HepG2 (cell line): ENCODE measurements around the gene PLXDC2. TPM values are rescaled to one million over a fixed set of nuclear protein-coding genes. Genes with fewer than 3 reads are reported as not detected.

Experiments
- ATAC-seq: fragments of 200-7000 bp; cut with Tn5 transposase; 3 replicates; pipeline ENCODE4 v1.9.1; 2020; ENCODE audit warnings: mild to moderate bottlenecking, moderate library complexity
- BruUV-seq: library from RNA; stranded (reverse); fragments of 400-500 nt; replicated peaks from 2 replicates; lab custom pipeline; 2021; lab: Mats Ljungman, UMichigan
- CTCF ChIA-PET: fragments of 300-600 bp; formaldehyde crosslinking; extraction: SDS; loops from one replicate; lab custom pipeline; 2021; ENCODE audit warnings: low total read pairs, inconsistent platforms, low intra/inter-chr PET ratio; lab: Yijun Ruan, JAX
- POLR2A ChIA-PET: fragments of 350-600 bp; sonication (Branson Sonifier 250); formaldehyde crosslinking; loops from one replicate; lab custom pipeline; 2020; ENCODE audit warnings: antibody characterized with exemption, inconsistent platforms; lab: Yijun Ruan, JAX
- DNase-seq: peaks from one replicate; pipeline ENCODE4 v3.0.0-alpha.2; 2015; ENCODE audit warnings: low spot score
- FAIRE-seq: peaks from 3 replicates; lab custom pipeline; 2011; peaks lifted over from hg19 to GRCh38; lab: Jason Lieb, UNC
- H2AFZ ChIP-seq: one replicate; pipeline ENCODE4 v1.6.1; 2011; ENCODE audit warnings: low read length, inconsistent platforms
- H3K27ac ChIP-seq: fragments of 300-600 bp; 3 replicates; pipeline ENCODE4 v1.8.0; 2011; ENCODE audit warnings: mixed run types, mild to moderate bottlenecking, mixed read lengths, low read length, inconsistent platforms; ENCODE audit not compliant: insufficient read depth; ENCODE audit errors: extremely low read length
- H3K27me3 ChIP-seq, 2 experiments: fragments of 200-600 bp in 1 of 2; 2 replicates in 1 of 2; 3 replicates in 1 of 2; pipeline versions ENCODE4 v1.6.0 to v1.8.0; 2011; ENCODE audit warnings: low read length in 2 of 2, mild to moderate bottlenecking in 2 of 2, moderate library complexity in 2 of 2, inconsistent platforms in 1 of 2; ENCODE audit not compliant: insufficient read depth in 2 of 2, control insufficient read depth in 1 of 2
- H3K36me3 ChIP-seq, 2 experiments: fragments of 200-600 bp in 1 of 2; replicated peaks in 1 of 2; 2 replicates in 1 of 2; 3 replicates in 1 of 2; pipeline versions ENCODE4 v1.5.1 to v1.8.0; 2011; ENCODE audit warnings: low read length in 2 of 2, inconsistent platforms in 1 of 2; ENCODE audit not compliant: insufficient read depth in 2 of 2, control insufficient read depth in 1 of 2
- H3K4me1 ChIP-seq: 2 replicates; pipeline ENCODE4 v1.5.1; 2012; ENCODE audit warnings: low read length, inconsistent platforms; ENCODE audit not compliant: insufficient read depth
- H3K4me2 ChIP-seq: 2 replicates; pipeline ENCODE4 v1.6.0; 2011; ENCODE audit warnings: low read depth, low read length, inconsistent platforms
- H3K4me3 ChIP-seq, 3 experiments: fragments of 200-600 bp in 1 of 3; sonication (generic), shearing (Covaris generic) in 1 of 3; replicated peaks in 1 of 3; 2 replicates each; pipeline ENCODE4 v1.5.1; 2011 to 2016; ENCODE audit warnings: low read length in 3 of 3, inconsistent platforms in 2 of 3, low read depth in 2 of 3, mild to moderate bottlenecking in 2 of 3, control low read depth in 1 of 3, mixed read lengths in 1 of 3; ENCODE audit not compliant: insufficient read depth in 1 of 3
- H3K79me2 ChIP-seq: one replicate; pipeline ENCODE4 v1.6.1; 2011; ENCODE audit warnings: low read length, inconsistent platforms; ENCODE audit not compliant: insufficient read depth
- H3K9ac ChIP-seq: 2 replicates; pipeline ENCODE4 v1.6.0; 2011; ENCODE audit warnings: mild to moderate bottlenecking, low read depth, low read length, inconsistent platforms; ENCODE audit not compliant: insufficient read depth
- H3K9me3 ChIP-seq: 2 replicates; pipeline ENCODE4 v1.5.1; 2012; ENCODE audit warnings: mild to moderate bottlenecking, low read length
- H4K20me1 ChIP-seq: 2 replicates; pipeline ENCODE4 v1.6.0; 2011; ENCODE audit warnings: inconsistent platforms, mild to moderate bottlenecking, low read length, moderate library complexity; ENCODE audit not compliant: insufficient read depth
- CEBPB ChIP-seq: IDR thresholded peaks from 2 replicates; pipeline ENCODE4 v1.6.1; 2011; ENCODE audit warnings: low read depth, low read length, improper control_type of control experiment, borderline replicate concordance
- FOXO1 ChIP-seq: sonication (generic); formaldehyde crosslinking; IDR thresholded peaks from 2 replicates; pipeline ENCODE4 v1.4.0; 2020; ENCODE audit warnings: missing genetic modification reagents
- KLF6 ChIP-seq: IDR thresholded peaks from 2 replicates; pipeline ENCODE4 v1.8.0; 2016; ENCODE audit warnings: missing biosample characterization, missing genetic modification reagents
- SRY ChIP-seq: sonication (generic); formaldehyde crosslinking; IDR thresholded peaks from 2 replicates; pipeline ENCODE4 v1.8.0; 2022; ENCODE audit warnings: mild to moderate bottlenecking, missing genetic modification reagents
- ZNF3 ChIP-seq: IDR thresholded peaks from 2 replicates; pipeline ENCODE4 v1.7.0; 2017; ENCODE audit warnings: inconsistent platforms
- ZNF619 ChIP-seq: sonication (generic); formaldehyde crosslinking; IDR thresholded peaks from 2 replicates; pipeline ENCODE4 v1.4.0; 2020; ENCODE audit warnings: mild to moderate bottlenecking, missing genetic modification reagents
- ZSCAN21 ChIP-seq: sonication (generic); formaldehyde crosslinking; IDR thresholded peaks from 2 replicates; pipeline ENCODE4 v1.8.0; 2022; ENCODE audit warnings: mild to moderate bottlenecking, missing genetic modification reagents, moderate library complexity, borderline replicate concordance
- WGBS: methylation state at CpG from one replicate; pipeline ENCODE4 v1.1.6; 2017; ENCODE audit warnings: low lambda C conversion rate; 5-methylcytosine and 5-hydroxymethylcytosine counted together
- in situ Hi-C: cut with HindIII; loops from 2 replicates; pipeline ENCODE4 v1.10.0; 2017; ENCODE audit warnings: low pct_unique_long_range_greater_than_20kb; ENCODE audit not compliant: extremely low pct_ligation_motif_present
- intact Hi-C: fragments of 100-400 bp; cut with micrococcal nuclease; formaldehyde crosslinking; loops from one replicate; pipeline ENCODE4 v1.10.0; 2022; ENCODE audit not compliant: unreplicated experiment
- polyA plus RNA-seq, 8 experiments: library from polyadenylated mRNA; depleted of rRNA in 3 of 8; stranded (reverse) in 7 of 8; unstranded in 1 of 8; fragments of >200 nt; fragmentation: Illumina TruSeq in 4 of 8; extraction: Trizol in 4 of 8; gene quantifications; 2 replicates each; pipeline versions ENCODE4 v1.2.1 to v1.2.3, GENCODE V29; 2011 to 2016; ENCODE audit warnings: low read depth in 4 of 8, missing spikeins in 1 of 8, mixed read lengths in 1 of 8; ENCODE audit not compliant: insufficient read depth in 1 of 8
- total RNA-seq, 5 experiments: library from RNA; depleted of rRNA; stranded (reverse); fragments of >200 nt; fragmentation: Illumina TruSeq; extraction: Trizol; gene quantifications; 2 replicates each; pipeline ENCODE4 v1.2.3, GENCODE V29; 2016; ENCODE audit warnings: low read depth in 1 of 5
- TF ChIP-seq, protein P1 (sequence below): sonication (generic); formaldehyde crosslinking; IDR thresholded peaks from 2 replicates; pipeline ENCODE4 v1.5.0; 2020; ENCODE audit warnings: mild to moderate bottlenecking, missing genetic modification reagents, borderline replicate concordance
- TF ChIP-seq, protein P2 (sequence below): sonication (generic); formaldehyde crosslinking; conservative IDR thresholded peaks from 2 replicates; pipeline ENCODE4 v1.4.0; 2020; ENCODE audit warnings: mild to moderate bottlenecking, missing genetic modification reagents, moderate library complexity

Gene PLXDC2
- total and polyA plus RNA-seq, 2 of the 13 experiments (the other 11 are each of a cell fraction or from before 2014, with no cell fraction given) = 2.1 to 2.4 TPM

DNA sequence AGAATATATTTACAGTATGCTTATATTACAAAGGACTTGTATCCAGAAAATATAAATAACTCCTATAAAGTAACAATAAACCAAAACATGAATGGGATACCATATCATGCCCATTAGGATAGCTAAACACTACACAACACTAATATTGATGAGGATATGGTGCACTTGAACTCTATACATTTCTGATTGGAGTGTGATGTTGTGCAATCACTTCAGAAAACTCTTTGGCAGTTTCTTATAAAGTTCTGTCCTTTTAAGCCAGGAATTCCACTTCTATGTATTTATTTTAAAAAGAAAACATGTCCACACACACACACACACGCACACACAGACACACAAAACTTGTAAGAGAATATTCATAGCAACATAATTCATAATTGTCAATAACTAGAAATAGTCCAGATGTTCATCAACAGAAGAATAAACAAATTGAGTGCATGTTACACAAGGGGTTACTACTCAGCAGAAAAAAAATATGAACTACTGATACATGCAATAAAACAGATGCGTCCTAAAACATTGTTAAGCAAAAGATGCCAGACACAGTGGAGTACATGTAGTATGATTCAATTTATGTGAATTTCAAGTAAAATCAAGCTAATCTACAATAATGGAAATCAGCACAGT, 416.0 kb downstream of the PLXDC2 start:
- in situ Hi-C loops (no loop called here), intact Hi-C loops (no loop called here)
- DNase-seq (no peak), ATAC-seq (no peak), FAIRE-seq (no peak)
- POLR2A ChIA-PET = no interaction called here
- Histone ChIP-seq H3K27me3 (no peaks in the 10 kb centered on the region), H4K20me1 (no peaks in the 10 kb centered on the region), H3K27ac (no peak overlapping the region), H3K9me3 (peaks cover 10% of the 10 kb centered on the region), H2AFZ (no peak overlapping the region), H3K79me2 (no peaks in the 10 kb centered on the region), H3K4me3 (no peak overlapping the region), H3K4me2 (no peak overlapping the region), H3K4me1 (peaks cover 7% of the 10 kb centered on the region), H3K36me3 (no peaks in the 10 kb centered on the region; a peak in 1 of 5 replicates), H3K9ac (no peak overlapping the region)
- BruUV-seq = no TSS peak
- CTCF ChIA-PET = no interaction called here
- 51% methylated on average over 2 of the region's 2 CpGs for WGBS
- peak; percentile 76; the same call in 1 of the 2 replicates for TF ChIP-seq CEBPB
- no peak for TF ChIP-seq ZNF3 (CRISPR knock-in tag)
- TF ChIP-seq ZSCAN21 = no peak

DNA sequence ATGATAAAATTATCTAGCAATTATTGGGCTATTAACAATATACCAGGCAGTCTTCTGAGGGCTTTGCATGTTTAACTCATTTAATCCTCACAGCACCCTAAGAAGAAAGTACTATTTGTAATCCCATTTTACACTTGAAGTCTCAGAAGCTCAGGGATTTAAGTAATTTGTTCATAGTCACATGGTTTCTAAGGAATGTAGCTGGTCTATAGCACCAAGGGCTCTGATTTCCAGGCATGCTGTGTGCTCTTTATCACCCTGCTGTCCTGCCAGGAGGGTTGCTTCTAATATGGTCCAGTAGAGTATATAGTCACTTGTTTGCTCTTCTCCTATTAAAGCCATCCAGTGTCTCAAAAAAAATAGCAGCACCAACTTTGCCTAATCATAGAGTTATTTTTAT, 417.2 kb downstream of the PLXDC2 start:
- no peak for FAIRE-seq
- POLR2A ChIA-PET = no interaction called here
- no peak for DNase-seq
- intact Hi-C loops = no loop called here
- Histone ChIP-seq H3K4me3 (no peak overlapping the region), H3K79me2 (no peaks in the 10 kb centered on the region), H3K36me3 (no peaks in the 10 kb centered on the region; a peak in 1 of 5 replicates), H3K27me3 (no peaks in the 10 kb centered on the region), H3K4me1 (peaks cover 5% of the 10 kb centered on the region), H2AFZ (no peak overlapping the region), H3K9ac (no peak overlapping the region), H4K20me1 (no peaks in the 10 kb centered on the region), H3K4me2 (no peak overlapping the region), H3K27ac (no peak overlapping the region), H3K9me3 (0 out of 2 replicates have a peak, but pooled peaks cover 5% of the 10 kb centered on the region)
- no peak for ATAC-seq
- in situ Hi-C loops = no loop called here
- BruUV-seq = no TSS peak
- TF ChIP-seq SRY = no peak
- TF ChIP-seq KLF6 (CRISPR knock-in tag) = no peak
- no peak for TF ChIP-seq FOXO1 (CRISPR knock-in tag)
- TF ChIP-seq, protein P1, sequence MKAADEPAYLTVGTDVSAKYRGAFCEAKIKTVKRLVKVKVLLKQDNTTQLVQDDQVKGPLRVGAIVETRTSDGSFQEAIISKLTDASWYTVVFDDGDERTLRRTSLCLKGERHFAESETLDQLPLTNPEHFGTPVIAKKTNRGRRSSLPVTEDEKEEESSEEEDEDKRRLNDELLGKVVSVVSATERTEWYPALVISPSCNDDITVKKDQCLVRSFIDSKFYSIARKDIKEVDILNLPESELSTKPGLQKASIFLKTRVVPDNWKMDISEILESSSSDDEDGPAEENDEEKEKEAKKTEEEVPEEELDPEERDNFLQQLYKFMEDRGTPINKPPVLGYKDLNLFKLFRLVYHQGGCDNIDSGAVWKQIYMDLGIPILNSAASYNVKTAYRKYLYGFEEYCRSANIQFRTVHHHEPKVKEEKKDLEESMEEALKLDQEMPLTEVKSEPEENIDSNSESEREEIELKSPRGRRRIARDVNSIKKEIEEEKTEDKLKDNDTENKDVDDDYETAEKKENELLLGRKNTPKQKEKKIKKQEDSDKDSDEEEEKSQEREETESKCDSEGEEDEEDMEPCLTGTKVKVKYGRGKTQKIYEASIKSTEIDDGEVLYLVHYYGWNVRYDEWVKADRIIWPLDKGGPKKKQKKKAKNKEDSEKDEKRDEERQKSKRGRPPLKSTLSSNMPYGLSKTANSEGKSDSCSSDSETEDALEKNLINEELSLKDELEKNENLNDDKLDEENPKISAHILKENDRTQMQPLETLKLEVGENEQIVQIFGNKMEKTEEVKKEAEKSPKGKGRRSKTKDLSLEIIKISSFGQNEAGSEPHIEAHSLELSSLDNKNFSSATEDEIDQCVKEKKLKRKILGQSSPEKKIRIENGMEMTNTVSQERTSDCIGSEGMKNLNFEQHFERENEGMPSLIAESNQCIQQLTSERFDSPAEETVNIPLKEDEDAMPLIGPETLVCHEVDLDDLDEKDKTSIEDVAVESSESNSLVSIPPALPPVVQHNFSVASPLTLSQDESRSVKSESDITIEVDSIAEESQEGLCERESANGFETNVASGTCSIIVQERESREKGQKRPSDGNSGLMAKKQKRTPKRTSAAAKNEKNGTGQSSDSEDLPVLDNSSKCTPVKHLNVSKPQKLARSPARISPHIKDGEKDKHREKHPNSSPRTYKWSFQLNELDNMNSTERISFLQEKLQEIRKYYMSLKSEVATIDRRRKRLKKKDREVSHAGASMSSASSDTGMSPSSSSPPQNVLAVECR (CRISPR knock-in tag) = no peak
- TF ChIP-seq ZNF619 (CRISPR knock-in tag) = no peak
- TF ChIP-seq, protein P2, sequence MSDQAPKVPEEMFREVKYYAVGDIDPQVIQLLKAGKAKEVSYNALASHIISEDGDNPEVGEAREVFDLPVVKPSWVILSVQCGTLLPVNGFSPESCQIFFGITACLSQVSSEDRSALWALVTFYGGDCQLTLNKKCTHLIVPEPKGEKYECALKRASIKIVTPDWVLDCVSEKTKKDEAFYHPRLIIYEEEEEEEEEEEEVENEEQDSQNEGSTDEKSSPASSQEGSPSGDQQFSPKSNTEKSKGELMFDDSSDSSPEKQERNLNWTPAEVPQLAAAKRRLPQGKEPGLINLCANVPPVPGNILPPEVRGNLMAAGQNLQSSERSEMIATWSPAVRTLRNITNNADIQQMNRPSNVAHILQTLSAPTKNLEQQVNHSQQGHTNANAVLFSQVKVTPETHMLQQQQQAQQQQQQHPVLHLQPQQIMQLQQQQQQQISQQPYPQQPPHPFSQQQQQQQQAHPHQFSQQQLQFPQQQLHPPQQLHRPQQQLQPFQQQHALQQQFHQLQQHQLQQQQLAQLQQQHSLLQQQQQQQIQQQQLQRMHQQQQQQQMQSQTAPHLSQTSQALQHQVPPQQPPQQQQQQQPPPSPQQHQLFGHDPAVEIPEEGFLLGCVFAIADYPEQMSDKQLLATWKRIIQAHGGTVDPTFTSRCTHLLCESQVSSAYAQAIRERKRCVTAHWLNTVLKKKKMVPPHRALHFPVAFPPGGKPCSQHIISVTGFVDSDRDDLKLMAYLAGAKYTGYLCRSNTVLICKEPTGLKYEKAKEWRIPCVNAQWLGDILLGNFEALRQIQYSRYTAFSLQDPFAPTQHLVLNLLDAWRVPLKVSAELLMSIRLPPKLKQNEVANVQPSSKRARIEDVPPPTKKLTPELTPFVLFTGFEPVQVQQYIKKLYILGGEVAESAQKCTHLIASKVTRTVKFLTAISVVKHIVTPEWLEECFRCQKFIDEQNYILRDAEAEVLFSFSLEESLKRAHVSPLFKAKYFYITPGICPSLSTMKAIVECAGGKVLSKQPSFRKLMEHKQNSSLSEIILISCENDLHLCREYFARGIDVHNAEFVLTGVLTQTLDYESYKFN (CRISPR knock-in tag) = no peak
- CTCF ChIA-PET = no interaction called here
